ENCODE results near the gene AIM2. TPM values are rescaled to one million over a fixed set of nuclear protein-coding genes. Genes with fewer than 3 reads are reported as not detected.
"Not testable (repeated sequence)": the region's sequence is repeated elsewhere in the genome, so short reads cannot be mapped to it uniquely, and the experiment has no call there.

The AIM2 gene
- total and polyA plus RNA-seq, 2 donors, result 3.8 to 7.6 TPM

GRCh38 chr1:159067699-159068621 lies 8.6 kb downstream of the AIM2 start:
- H3K27me3 ChIP-seq (ENCODE audit: control insufficient read depth in 2 of 2, insufficient read depth in 1 of 2, low read length in 1 of 2), result no peaks in the 10 kb centered on the region
- H3K4me1 ChIP-seq (ENCODE audit: control insufficient read depth in 2 of 2, insufficient read depth in 2 of 2, low read length in 2 of 2), result peaks cover 7 to 12% of the 10 kb centered on the region in 2 donors
- peak overlapping the region; percentile 53 to 58 for H3K27ac ChIP-seq (ENCODE audit: low read depth in 1 of 2, low read length in 1 of 2)
- 21% methylated on average over 6 of the region's 6 CpGs for WGBS
- H3K9me3 ChIP-seq (ENCODE audit: control insufficient read depth in 2 of 2, insufficient read depth in 1 of 2, low read length in 1 of 2), result no peaks in the 10 kb centered on the region
- no peak overlapping the region for H3K4me3 ChIP-seq (ENCODE audit: low read length in 2 of 2)
- H3K36me3 ChIP-seq (ENCODE audit: control insufficient read depth in 2 of 2, insufficient read depth in 2 of 2, low read length in 1 of 2), result no peaks in the 10 kb centered on the region
- DNase-seq (ENCODE audit: low read depth in 6 of 9, low spot score in 9 of 9), result peak in 4 of 9 donors; percentile 15 to 55 (median 26)

- H3K27ac ChIP-seq (ENCODE audit: low read depth in 1 of 2, low read length in 1 of 2), result no peak overlapping the region
- H3K4me1 ChIP-seq (ENCODE audit: control insufficient read depth in 2 of 2, insufficient read depth in 2 of 2, low read length in 2 of 2), result peaks cover 7 to 12% of the 10 kb centered on the region in 2 donors
- no peaks in the 10 kb centered on the region for H3K9me3 ChIP-seq (ENCODE audit: control insufficient read depth in 2 of 2, insufficient read depth in 1 of 2, low read length in 1 of 2)
- 96% methylated on average over 4 of the region's 4 CpGs for WGBS
- no peaks in the 10 kb centered on the region for H3K27me3 ChIP-seq (ENCODE audit: control insufficient read depth in 2 of 2, insufficient read depth in 1 of 2, low read length in 1 of 2)
- no peak for DNase-seq (ENCODE audit: low read depth in 6 of 9, low spot score in 9 of 9)
- no peaks in the 10 kb centered on the region for H3K36me3 ChIP-seq (ENCODE audit: control insufficient read depth in 2 of 2, insufficient read depth in 2 of 2, low read length in 1 of 2)
- H3K4me3 ChIP-seq (ENCODE audit: low read length in 2 of 2), result no peak overlapping the region
These were observed 10.5 kb downstream of the AIM2 start for GRCh38 chr1:159066108-159066507.

GRCh38 chr1:159065106-159065505 lies 11.5 kb downstream of the AIM2 start:
- no peak for DNase-seq (ENCODE audit: low read depth in 6 of 9, low spot score in 9 of 9)
- 99% methylated on average over 8 of the region's 8 CpGs for WGBS
- H3K4me1 ChIP-seq (ENCODE audit: control insufficient read depth in 2 of 2, insufficient read depth in 2 of 2, low read length in 2 of 2), result peaks cover 7 to 12% of the 10 kb centered on the region in 2 donors

GRCh38 chr1:159058751-159059150 lies 17.8 kb downstream of the AIM2 start:
- H3K9me3 ChIP-seq (ENCODE audit: control insufficient read depth in 2 of 2, insufficient read depth in 1 of 2, low read length in 1 of 2), result no peaks in the 10 kb centered on the region
- H3K4me1 ChIP-seq (ENCODE audit: control insufficient read depth in 2 of 2, insufficient read depth in 2 of 2, low read length in 2 of 2), result no peaks in the 10 kb centered on the region
- H3K27me3 ChIP-seq (ENCODE audit: control insufficient read depth in 2 of 2, insufficient read depth in 1 of 2, low read length in 1 of 2), result no peaks in the 10 kb centered on the region
- H3K27ac ChIP-seq (ENCODE audit: low read depth in 1 of 2, low read length in 1 of 2), result no peak overlapping the region
- DNase-seq (ENCODE audit: low read depth in 6 of 9, low spot score in 9 of 9), result no peak
- no peak overlapping the region for H3K4me3 ChIP-seq (ENCODE audit: low read length in 2 of 2)
- WGBS, result 97% methylated on average over 7 of the region's 7 CpGs
- peaks cover 26 to 34% of the 10 kb centered on the region in 2 donors for H3K36me3 ChIP-seq (ENCODE audit: control insufficient read depth in 2 of 2, insufficient read depth in 2 of 2, low read length in 1 of 2)

More at GRCh38 chr1:159065106-159065505, 11.5 kb downstream of the AIM2 start:
- no peaks in the 10 kb centered on the region for H3K9me3 ChIP-seq (ENCODE audit: control insufficient read depth in 2 of 2, insufficient read depth in 1 of 2, low read length in 1 of 2)
- no peak overlapping the region for H3K27ac ChIP-seq (ENCODE audit: low read depth in 1 of 2, low read length in 1 of 2)
- H3K36me3 ChIP-seq (ENCODE audit: control insufficient read depth in 2 of 2, insufficient read depth in 2 of 2, low read length in 1 of 2), result no peaks in the 10 kb centered on the region
- H3K27me3 ChIP-seq (ENCODE audit: control insufficient read depth in 2 of 2, insufficient read depth in 1 of 2, low read length in 1 of 2), result no peaks in the 10 kb centered on the region
- no peak overlapping the region for H3K4me3 ChIP-seq (ENCODE audit: low read length in 2 of 2)

- no peak for DNase-seq (ENCODE audit: low read depth in 6 of 9, low spot score in 9 of 9)
- Histone ChIP-seq H3K36me3 (ENCODE audit: control insufficient read depth in 2 of 2, insufficient read depth in 2 of 2, low read length in 1 of 2) (peaks cover 34 to 60% of the 10 kb centered on the region in 2 donors), H3K27ac (ENCODE audit: low read depth in 1 of 2, low read length in 1 of 2) (peak overlapping the region in 1 of 2 donors; percentile 2), H3K9me3 (ENCODE audit: control insufficient read depth in 2 of 2, insufficient read depth in 1 of 2, low read length in 1 of 2) (no peaks in the 10 kb centered on the region), H3K4me3 (ENCODE audit: low read length in 2 of 2) (no peak overlapping the region), H3K4me1 (ENCODE audit: control insufficient read depth in 2 of 2, insufficient read depth in 2 of 2, low read length in 2 of 2) (no peaks in the 10 kb centered on the region), H3K27me3 (ENCODE audit: control insufficient read depth in 2 of 2, insufficient read depth in 1 of 2, low read length in 1 of 2) (no peaks in the 10 kb centered on the region)
- 97% methylated on average over 7 of the region's 7 CpGs for WGBS
These were observed 20.4 kb downstream of the AIM2 start for GRCh38 chr1:159056069-159056698.

GRCh38 chr1:159055181-159055641 lies 21.4 kb downstream of the AIM2 start:
- Histone ChIP-seq H3K27ac (ENCODE audit: low read depth in 1 of 2, low read length in 1 of 2) (no peak overlapping the region), H3K36me3 (ENCODE audit: control insufficient read depth in 2 of 2, insufficient read depth in 2 of 2, low read length in 1 of 2) (peaks cover 44 to 69% of the 10 kb centered on the region in 2 donors), H3K9me3 (ENCODE audit: control insufficient read depth in 2 of 2, insufficient read depth in 1 of 2, low read length in 1 of 2) (no peaks in the 10 kb centered on the region), H3K27me3 (ENCODE audit: control insufficient read depth in 2 of 2, insufficient read depth in 1 of 2, low read length in 1 of 2) (no peaks in the 10 kb centered on the region), H3K4me1 (ENCODE audit: control insufficient read depth in 2 of 2, insufficient read depth in 2 of 2, low read length in 2 of 2) (no peaks in the 10 kb centered on the region), H3K4me3 (ENCODE audit: low read length in 2 of 2) (no peak overlapping the region)
- 66% methylated on average over 5 of the region's 5 CpGs for WGBS
- no peak for DNase-seq (ENCODE audit: low read depth in 6 of 9, low spot score in 9 of 9)

- no peak overlapping the region for H3K4me3 ChIP-seq (ENCODE audit: low read length in 2 of 2)
- no peaks in the 10 kb centered on the region for H3K27me3 ChIP-seq (ENCODE audit: control insufficient read depth in 2 of 2, insufficient read depth in 1 of 2, low read length in 1 of 2)
- peaks cover 44 to 74% of the 10 kb centered on the region in 2 donors for H3K36me3 ChIP-seq (ENCODE audit: control insufficient read depth in 2 of 2, insufficient read depth in 2 of 2, low read length in 1 of 2)
- H3K9me3 ChIP-seq (ENCODE audit: control insufficient read depth in 2 of 2, insufficient read depth in 1 of 2, low read length in 1 of 2), result no peaks in the 10 kb centered on the region
- no peak overlapping the region for H3K27ac ChIP-seq (ENCODE audit: low read depth in 1 of 2, low read length in 1 of 2)
- H3K4me1 ChIP-seq (ENCODE audit: control insufficient read depth in 2 of 2, insufficient read depth in 2 of 2, low read length in 2 of 2), result no peaks in the 10 kb centered on the region
- WGBS, result 94% methylated on average over 2 of the region's 2 CpGs
- no peak for DNase-seq (ENCODE audit: low read depth in 6 of 9, low spot score in 9 of 9)
These were observed 22.1 kb downstream of the AIM2 start for GRCh38 chr1:159054427-159054826.

GRCh38 chr1:159051436-159051835 lies 25.1 kb downstream of the AIM2 start:
- Histone ChIP-seq H3K9me3 (ENCODE audit: control insufficient read depth in 2 of 2, insufficient read depth in 1 of 2, low read length in 1 of 2) (no peaks in the 10 kb centered on the region), H3K27me3 (ENCODE audit: control insufficient read depth in 2 of 2, insufficient read depth in 1 of 2, low read length in 1 of 2) (no peaks in the 10 kb centered on the region), H3K27ac (ENCODE audit: low read depth in 1 of 2, low read length in 1 of 2) (no peak overlapping the region), H3K4me3 (ENCODE audit: low read length in 2 of 2) (no peak overlapping the region), H3K36me3 (ENCODE audit: control insufficient read depth in 2 of 2, insufficient read depth in 2 of 2, low read length in 1 of 2) (peaks cover 48 to 76% of the 10 kb centered on the region in 2 donors), H3K4me1 (ENCODE audit: control insufficient read depth in 2 of 2, insufficient read depth in 2 of 2, low read length in 2 of 2) (no peaks in the 10 kb centered on the region)
- WGBS, result 99% methylated on average over 2 of the region's 2 CpGs
- DNase-seq (ENCODE audit: low read depth in 6 of 9, low spot score in 9 of 9), result no peak

GRCh38 chr1:159046486-159046885 lies 30.1 kb downstream of the AIM2 start:
- H3K27me3 ChIP-seq (ENCODE audit: control insufficient read depth in 2 of 2, insufficient read depth in 1 of 2, low read length in 1 of 2); H3K27ac ChIP-seq (ENCODE audit: low read depth in 1 of 2, low read length in 1 of 2); H3K4me3 ChIP-seq (ENCODE audit: low read length in 2 of 2); H3K9me3 ChIP-seq (ENCODE audit: control insufficient read depth in 2 of 2, insufficient read depth in 1 of 2, low read length in 1 of 2); DNase-seq (ENCODE audit: low read depth in 6 of 9, low spot score in 9 of 9); H3K4me1 ChIP-seq (ENCODE audit: control insufficient read depth in 2 of 2, insufficient read depth in 2 of 2, low read length in 2 of 2): not testable (repeated sequence)
- 4% methylated on average over 1 of the region's 1 CpG for WGBS
- peaks cover 27 to 63% of the 10 kb centered on the region in 2 donors for H3K36me3 ChIP-seq (ENCODE audit: control insufficient read depth in 2 of 2, insufficient read depth in 2 of 2, low read length in 1 of 2)
